GM21367 (cell line): ENCODE results near the gene TTLL7.

Source experiments
- ATAC-seq: cut with Tn5 transposase; IDR thresholded peaks from one replicate; pipeline ENCODE4 v1.9.1; 2021; ENCODE audit not compliant: unreplicated experiment

Gene TTLL7

GRCh38 chr1:83829106-83829505 lies 169.8 kb downstream of the TTLL7 start:
- ATAC-seq: no peak

DNA sequence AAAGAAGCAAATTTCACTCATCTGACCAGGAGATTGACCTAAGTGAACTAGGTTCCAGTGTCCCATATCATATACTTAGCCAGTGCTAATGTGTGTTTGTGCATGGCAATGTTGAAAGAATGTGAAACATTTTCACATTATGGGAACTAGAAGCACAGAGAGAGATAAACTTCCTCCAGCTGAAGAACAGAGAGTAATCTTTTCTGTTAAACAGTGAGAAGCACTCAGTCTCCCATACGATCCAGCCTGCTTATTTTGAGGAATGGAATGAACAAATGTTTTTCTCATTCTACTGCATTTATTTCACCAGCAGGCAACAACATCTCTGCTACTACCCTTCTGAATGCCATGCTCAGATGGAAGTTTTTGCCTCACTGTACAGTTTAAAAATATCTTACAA lies 170.5 kb downstream of the TTLL7 start:
- ATAC-seq: no peak

- no peak for ATAC-seq
Measured at GRCh38 chr1:83827741-83828140, 171.2 kb downstream of the TTLL7 start.

GRCh38 chr1:83822208-83822607 lies 176.7 kb downstream of the TTLL7 start:
- ATAC-seq: no peak

- no peak for ATAC-seq
Measured at GRCh38 chr1:83819436-83819835, 179.5 kb downstream of the TTLL7 start.

GRCh38 chr1:83818916-83819315 lies 180.0 kb downstream of the TTLL7 start:
- ATAC-seq: no peak

DNA sequence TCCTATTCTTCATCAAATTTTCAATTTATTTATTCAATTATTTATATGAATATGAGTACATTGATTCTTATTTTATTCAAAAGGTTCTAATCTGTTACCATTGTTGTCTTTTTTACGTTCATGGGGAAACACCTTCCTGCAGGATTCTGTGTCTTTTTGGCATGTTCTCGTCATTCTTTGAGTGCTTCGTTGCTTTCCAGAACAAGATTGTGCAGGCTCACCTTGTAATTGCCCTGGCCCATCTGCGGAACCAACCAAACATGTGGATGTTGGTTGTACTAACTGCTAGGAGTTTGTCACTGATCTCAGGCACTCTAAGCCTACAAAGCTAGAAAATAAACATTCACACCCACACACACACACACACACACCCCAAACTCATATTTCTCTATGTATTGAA lies 182.1 kb downstream of the TTLL7 start:
- no peak for ATAC-seq

- no peak for ATAC-seq
Measured at GRCh38 chr1:83815330-83815729, 183.6 kb downstream of the TTLL7 start.
